Fibroblast of the aortic adventitia (primary cell): ENCODE measurements around the gene DCST1. TPM values are rescaled to one million over a fixed set of nuclear protein-coding genes. Genes with fewer than 3 reads are reported as not detected.

Experiments
- DNase-seq: peaks from one replicate; pipeline ENCODE4 v3.0.0-alpha.2; 2010; ENCODE audit warnings: low read depth
- H3K4me3 ChIP-seq: 2 replicates; pipeline ENCODE4 v1.5.1; 2011; ENCODE audit warnings: low read depth, mild to moderate bottlenecking, control low read depth, low read length, moderate library complexity
- total RNA-seq: library from RNA; depleted of rRNA; stranded (reverse); fragments of >200 nt; gene quantifications from 2 replicates; pipeline ENCODE4 v1.2.3, GENCODE V29; 2012; ENCODE audit warnings: low replicate concordance
- TF ChIP-seq, protein P1 (sequence below): IDR thresholded peaks from 2 replicates; pipeline ENCODE4 v1.5.1; 2011; ENCODE audit warnings: mild to moderate bottlenecking, low read length, control low read depth, inconsistent platforms; ENCODE audit not compliant: insufficient read depth

The DCST1 gene
- total RNA-seq, 1 donor, result not detected

DNA sequence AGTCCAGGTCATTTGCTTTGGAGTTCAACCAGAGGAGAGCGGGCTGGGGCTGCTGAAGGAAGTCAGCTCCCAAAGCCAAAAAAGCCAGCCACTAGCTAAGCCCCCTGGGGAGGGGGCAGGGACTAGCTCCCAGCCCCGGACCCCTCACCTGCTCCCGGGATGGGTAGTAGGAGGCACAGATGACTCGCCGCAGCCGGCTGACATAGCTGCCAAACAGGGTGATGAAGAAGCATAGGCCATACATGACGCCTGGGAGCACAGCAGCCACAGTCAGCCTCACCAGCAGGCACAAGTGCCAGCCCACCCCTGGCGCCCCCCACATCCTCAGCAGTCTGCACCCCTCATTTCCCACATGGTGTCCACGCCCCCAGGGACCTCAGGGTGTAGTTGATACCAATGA, 7.5 kb upstream of the DCST1 start:
- TF ChIP-seq, protein P1, sequence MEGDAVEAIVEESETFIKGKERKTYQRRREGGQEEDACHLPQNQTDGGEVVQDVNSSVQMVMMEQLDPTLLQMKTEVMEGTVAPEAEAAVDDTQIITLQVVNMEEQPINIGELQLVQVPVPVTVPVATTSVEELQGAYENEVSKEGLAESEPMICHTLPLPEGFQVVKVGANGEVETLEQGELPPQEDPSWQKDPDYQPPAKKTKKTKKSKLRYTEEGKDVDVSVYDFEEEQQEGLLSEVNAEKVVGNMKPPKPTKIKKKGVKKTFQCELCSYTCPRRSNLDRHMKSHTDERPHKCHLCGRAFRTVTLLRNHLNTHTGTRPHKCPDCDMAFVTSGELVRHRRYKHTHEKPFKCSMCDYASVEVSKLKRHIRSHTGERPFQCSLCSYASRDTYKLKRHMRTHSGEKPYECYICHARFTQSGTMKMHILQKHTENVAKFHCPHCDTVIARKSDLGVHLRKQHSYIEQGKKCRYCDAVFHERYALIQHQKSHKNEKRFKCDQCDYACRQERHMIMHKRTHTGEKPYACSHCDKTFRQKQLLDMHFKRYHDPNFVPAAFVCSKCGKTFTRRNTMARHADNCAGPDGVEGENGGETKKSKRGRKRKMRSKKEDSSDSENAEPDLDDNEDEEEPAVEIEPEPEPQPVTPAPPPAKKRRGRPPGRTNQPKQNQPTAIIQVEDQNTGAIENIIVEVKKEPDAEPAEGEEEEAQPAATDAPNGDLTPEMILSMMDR, result no peak
- no peak for DNase-seq
- H3K4me3 ChIP-seq, result no peak overlapping the region

DNA sequence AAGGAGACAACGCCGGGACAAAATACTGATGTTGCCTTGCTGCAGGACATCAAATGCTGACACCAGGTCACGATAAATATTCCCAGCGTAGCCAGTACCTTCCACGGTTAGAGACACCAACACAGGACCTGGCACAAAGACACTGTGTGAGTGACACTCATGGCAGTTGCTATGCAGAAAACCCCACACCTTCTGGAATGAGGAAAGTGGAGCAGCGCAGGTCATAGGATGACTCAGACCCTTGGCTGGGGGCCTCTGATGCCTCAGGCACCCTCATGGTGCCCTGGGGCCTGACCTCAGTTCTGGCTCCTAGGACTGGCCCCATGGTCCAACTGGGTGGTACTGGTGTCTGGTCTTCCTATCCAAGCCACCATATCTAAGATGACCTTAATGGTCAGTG, 7.0 kb upstream of the DCST1 start:
- DNase-seq, result no peak
- TF ChIP-seq, protein P1, result no peak
- H3K4me3 ChIP-seq, result no peak overlapping the region

DNA sequence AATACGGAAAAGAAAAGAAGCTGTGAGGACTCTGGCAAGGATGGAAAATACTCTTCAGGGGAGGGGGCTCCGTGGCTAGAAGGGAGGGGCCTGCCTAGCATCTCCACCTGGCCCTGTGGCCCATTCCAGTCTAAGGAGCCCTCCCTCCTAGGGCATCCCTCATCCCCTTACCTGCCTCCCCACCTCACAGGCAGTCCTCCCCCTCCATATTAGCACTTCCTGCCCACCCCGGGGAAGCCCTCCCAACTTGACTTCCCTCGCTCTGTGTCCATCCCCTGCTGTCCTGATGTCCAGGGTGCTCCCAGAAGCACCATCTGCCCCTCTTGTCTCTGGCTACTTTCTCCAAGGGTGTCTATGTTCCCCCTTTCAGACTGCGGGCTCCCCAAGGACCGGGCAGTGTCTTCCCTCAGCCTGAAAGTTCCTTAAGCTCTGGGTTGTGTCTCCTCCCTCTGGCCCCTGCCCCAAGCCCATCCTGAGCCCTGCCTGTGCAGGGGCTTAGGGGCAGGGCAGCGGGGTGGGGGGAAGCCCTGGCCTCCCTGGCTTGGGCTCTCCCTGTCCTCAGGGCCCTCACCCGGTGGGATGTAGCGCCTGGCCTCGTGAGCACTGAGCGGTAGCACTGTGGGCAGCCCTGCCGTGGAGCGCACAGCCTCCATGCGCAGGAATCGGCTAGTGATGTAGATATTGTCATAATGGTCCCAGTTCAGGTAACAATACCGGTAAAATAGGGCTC, 3.9 kb upstream of the DCST1 start:
- TF ChIP-seq, protein P1, result no peak
- no peak overlapping the region for H3K4me3 ChIP-seq
- no peak for DNase-seq

DNA sequence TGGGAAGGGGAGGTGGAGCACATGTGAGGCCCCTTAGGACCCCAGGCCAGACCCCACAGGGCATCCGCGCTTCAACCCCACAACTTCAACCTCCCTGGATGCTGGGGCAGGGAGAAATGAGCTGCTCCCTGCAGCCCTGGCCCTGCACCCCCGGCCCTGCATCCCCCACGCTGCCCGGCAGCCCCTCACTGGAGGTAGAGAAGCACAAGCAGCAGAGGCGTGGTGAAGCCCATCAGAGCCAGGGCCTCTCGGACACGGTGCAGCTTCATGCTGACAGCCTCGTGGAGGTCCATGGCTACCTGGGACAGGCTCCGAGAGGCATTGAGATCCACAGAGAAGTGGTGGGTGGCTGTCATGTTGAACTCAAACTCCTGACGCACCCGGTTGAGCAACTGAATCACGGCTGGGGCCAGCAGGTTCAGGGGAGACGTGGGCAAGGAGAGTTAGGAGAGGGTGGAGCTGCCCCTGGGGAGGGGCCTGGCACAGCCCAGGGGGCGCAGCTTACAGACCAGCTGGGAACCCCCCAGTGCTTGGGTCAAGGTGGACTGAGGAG, 3.3 kb upstream of the DCST1 start:
- DNase-seq, result no peak
- H3K4me3 ChIP-seq, result no peak overlapping the region
- TF ChIP-seq, protein P1, result no peak

DNA sequence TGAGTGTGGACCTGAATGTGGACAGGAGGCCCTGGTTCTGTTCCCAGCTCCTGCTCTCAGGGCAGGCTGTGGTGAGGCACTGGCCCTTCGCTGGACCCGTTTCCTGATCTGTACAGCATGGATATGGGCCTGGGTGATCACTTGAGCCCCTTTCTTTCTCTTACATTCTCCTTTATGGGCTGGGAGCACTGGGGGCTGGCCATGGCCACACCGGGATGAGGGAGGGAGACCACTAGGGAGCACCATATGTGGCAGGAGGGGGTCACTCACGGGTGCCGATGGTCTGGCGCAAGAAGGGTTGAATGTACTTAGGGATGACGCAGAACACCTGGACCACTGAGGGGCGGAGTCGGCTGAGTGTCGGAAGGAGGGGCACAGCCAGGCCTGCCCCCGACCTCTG, 2.7 kb upstream of the DCST1 start:
- H3K4me3 ChIP-seq, result no peak overlapping the region
- TF ChIP-seq, protein P1, result no peak
- DNase-seq, result no peak

DNA sequence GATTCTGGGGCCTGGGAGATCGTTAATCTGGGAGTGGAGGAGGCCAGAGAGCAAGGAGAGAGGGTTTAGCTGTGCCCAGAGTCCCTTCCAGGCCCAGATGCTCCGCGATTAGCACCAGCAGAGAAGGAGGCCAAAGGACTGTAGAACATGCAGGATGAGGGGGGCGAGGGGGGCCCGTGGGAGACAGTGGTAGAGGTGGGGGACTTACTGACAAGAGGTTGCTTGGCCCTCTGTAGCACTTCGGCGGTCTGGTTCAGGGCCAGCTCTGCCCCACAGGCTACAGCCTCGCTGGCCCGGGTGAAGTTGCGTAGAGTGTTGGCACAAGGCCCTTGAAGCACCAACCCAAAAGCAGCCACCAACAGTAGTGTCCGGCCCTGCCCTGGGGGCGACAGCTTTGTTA, 738 bp upstream of the DCST1 start:
- H3K4me3 ChIP-seq, result no peak overlapping the region
- TF ChIP-seq, protein P1, result no peak
- no peak for DNase-seq
